ENCODE measurements around the gene FRMD4A. TPM values are rescaled to one million over a fixed set of nuclear protein-coding genes. Genes with fewer than 3 reads are reported as not detected.

FRMD4A gene
- total and polyA plus RNA-seq, 5 donors from 2014 or later, result 0.34 to 2.4 (median 0.54) TPM

DNA sequence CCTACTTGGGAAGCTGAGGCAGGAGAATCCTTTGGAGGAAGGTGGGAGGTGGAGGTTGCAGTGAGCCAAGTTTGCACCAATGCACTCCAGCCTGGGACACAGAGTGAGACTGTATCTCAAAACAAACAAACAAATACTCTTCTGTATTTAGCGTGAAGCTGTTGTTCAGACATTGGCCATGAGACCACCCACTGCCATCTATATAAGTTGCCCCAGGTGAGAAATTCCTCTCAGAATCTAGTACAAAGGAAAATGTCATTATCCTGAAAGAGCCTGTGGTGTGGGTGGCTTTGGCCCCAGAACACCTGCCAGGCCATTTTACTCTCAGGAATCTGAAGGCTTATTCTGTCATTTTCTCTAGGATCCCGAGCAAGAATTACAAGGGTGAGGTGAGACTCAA is 4.0 kb upstream of the FRMD4A start:
- ATAC-seq (ENCODE audit: low read depth in 2 of 2) (no peak), DNase-seq (no peak)
- H3K4me1 ChIP-seq (ENCODE audit: control insufficient read depth, insufficient read depth, low read length, poor library complexity, severe bottlenecking), result no peaks in the 10 kb centered on the region
- no peaks in the 10 kb centered on the region for H3K36me3 Mint-ChIP-seq
- H3K36me3 ChIP-seq (ENCODE audit: control insufficient read depth, insufficient read depth, low read length), result no peaks in the 10 kb centered on the region
- no peak overlapping the region for H3K4me3 Mint-ChIP-seq
- H3K27me3 ChIP-seq (ENCODE audit: control insufficient read depth, insufficient read depth, low read length), result peaks cover 5% of the 10 kb centered on the region
- no peaks in the 10 kb centered on the region for H3K9me3 ChIP-seq (ENCODE audit: control insufficient read depth in 2 of 2, low read length in 2 of 2)
- peaks cover 0 to 4% (median 0%) of the 10 kb centered on the region in 7 donors for H3K9me3 Mint-ChIP-seq
- H3K27ac Mint-ChIP-seq, result no peak overlapping the region
- peaks cover 0 to 3% (median 0%) of the 10 kb centered on the region in 4 donors for H3K4me1 Mint-ChIP-seq
- H3K27ac ChIP-seq (ENCODE audit: insufficient read depth, low read length, poor library complexity, severe bottlenecking), result no peak overlapping the region
- no peak overlapping the region for H3K4me3 ChIP-seq (ENCODE audit: low read depth, low read length)
- peaks cover 45% of the 10 kb centered on the region for H3K27me3 Mint-ChIP-seq

DNA sequence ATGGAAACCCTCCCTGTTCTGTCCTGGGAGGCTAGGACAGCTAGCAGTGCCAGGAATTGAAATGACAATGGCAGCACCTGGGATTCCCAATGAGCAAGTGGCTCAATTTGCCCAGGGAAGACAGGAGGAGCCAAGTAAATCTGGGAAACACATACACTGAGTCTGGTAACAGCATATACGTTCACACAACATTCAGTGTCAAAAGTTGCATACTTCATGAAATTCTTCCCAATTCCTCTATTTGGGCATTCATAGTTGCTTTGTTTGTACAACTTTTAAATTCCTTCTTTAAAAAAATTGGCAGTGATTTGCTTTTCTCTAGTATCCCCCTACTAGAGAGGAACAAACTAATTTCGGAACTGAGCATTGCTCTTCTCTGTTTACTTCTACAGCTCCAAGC is 2.9 kb upstream of the FRMD4A start:
- no peak overlapping the region for H3K27ac ChIP-seq (ENCODE audit: insufficient read depth, low read length, poor library complexity, severe bottlenecking)
- Mint-ChIP-seq H3K36me3 (no peaks in the 10 kb centered on the region), H3K4me1 (peaks cover 0 to 3% (median 0%) of the 10 kb centered on the region in 4 donors), H3K4me3 (no peak overlapping the region), H3K27me3 (peaks cover 43% of the 10 kb centered on the region), H3K9me3 (peaks cover 0 to 4% (median 0%) of the 10 kb centered on the region in 7 donors), H3K27ac (no peak overlapping the region)
- no peak overlapping the region for H3K4me3 ChIP-seq (ENCODE audit: low read depth, low read length)
- no peaks in the 10 kb centered on the region for H3K36me3 ChIP-seq (ENCODE audit: control insufficient read depth, insufficient read depth, low read length)
- no peak for DNase-seq
- ATAC-seq (ENCODE audit: low read depth in 2 of 2), result no peak
- peaks cover 5% of the 10 kb centered on the region for H3K27me3 ChIP-seq (ENCODE audit: control insufficient read depth, insufficient read depth, low read length)
- no peaks in the 10 kb centered on the region for H3K9me3 ChIP-seq (ENCODE audit: control insufficient read depth in 2 of 2, low read length in 2 of 2)
- no peaks in the 10 kb centered on the region for H3K4me1 ChIP-seq (ENCODE audit: control insufficient read depth, insufficient read depth, low read length, poor library complexity, severe bottlenecking)

DNA sequence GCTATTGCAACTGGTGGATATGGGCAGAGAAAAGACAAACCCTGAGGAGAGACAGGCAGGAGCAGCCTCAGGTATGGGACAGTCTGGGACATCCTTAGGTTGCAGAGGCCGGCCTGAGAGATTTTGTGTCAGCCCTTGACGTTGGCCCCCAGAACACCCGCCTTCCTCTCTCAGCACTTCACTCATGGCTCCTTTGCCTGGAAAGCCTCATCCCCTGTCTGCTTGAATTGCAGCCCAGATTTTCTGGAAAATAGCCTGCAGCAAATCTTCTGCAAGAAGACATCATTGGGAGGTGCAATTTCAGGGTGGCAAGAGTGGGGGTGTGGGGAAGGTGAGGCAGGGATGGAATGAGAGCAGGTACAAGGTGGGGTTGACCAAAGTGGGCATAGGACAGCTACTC is 2.2 kb upstream of the FRMD4A start:
- Mint-ChIP-seq H3K27me3 (peaks cover 48% of the 10 kb centered on the region), H3K27ac (no peak overlapping the region), H3K4me3 (no peak overlapping the region), H3K9me3 (peaks cover 0 to 4% (median 0%) of the 10 kb centered on the region in 7 donors), H3K36me3 (no peaks in the 10 kb centered on the region), H3K4me1 (peaks cover 0 to 3% (median 0%) of the 10 kb centered on the region in 4 donors)
- no peak for ATAC-seq (ENCODE audit: low read depth in 2 of 2)
- DNase-seq, result no peak
- Histone ChIP-seq H3K4me1 (ENCODE audit: control insufficient read depth, insufficient read depth, low read length, poor library complexity, severe bottlenecking) (no peaks in the 10 kb centered on the region), H3K4me3 (ENCODE audit: low read depth, low read length) (no peak overlapping the region), H3K9me3 (ENCODE audit: control insufficient read depth in 2 of 2, low read length in 2 of 2) (no peaks in the 10 kb centered on the region), H3K27ac (ENCODE audit: insufficient read depth, low read length, poor library complexity, severe bottlenecking) (no peak overlapping the region), H3K36me3 (ENCODE audit: control insufficient read depth, insufficient read depth, low read length) (no peaks in the 10 kb centered on the region), H3K27me3 (ENCODE audit: control insufficient read depth, insufficient read depth, low read length) (peaks cover 5% of the 10 kb centered on the region)

DNA sequence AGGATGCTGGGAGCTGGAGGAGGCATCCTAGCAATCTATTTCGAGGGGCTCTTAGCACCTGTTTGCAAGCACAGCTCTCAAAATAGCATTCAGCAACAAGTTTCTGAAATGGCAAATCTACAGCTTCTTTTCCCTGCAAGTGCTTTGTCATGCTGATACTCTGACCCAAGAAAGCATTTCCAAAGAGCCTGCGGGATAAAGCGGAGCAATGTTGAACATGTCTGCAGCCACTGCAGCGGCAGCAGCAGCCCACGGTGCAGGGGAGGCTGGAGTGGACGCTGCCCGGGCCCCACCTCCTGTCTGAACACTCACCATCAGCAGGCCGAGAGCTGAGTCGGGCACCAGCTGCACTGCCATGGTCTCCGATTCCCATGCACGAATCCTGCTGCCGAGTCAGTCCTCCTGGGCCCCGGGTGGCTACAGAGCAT is 964 bp downstream of the FRMD4A start:
- Mint-ChIP-seq H3K27ac (no peak overlapping the region), H3K36me3 (no peaks in the 10 kb centered on the region), H3K4me3 (no peak overlapping the region), H3K27me3 (peaks cover 45% of the 10 kb centered on the region), H3K4me1 (peaks cover 0 to 4% (median 0%) of the 10 kb centered on the region in 4 donors), H3K9me3 (peaks cover 0 to 3% (median 0%) of the 10 kb centered on the region in 7 donors)
- Histone ChIP-seq H3K4me1 (ENCODE audit: control insufficient read depth, insufficient read depth, low read length, poor library complexity, severe bottlenecking) (no peaks in the 10 kb centered on the region), H3K4me3 (ENCODE audit: low read depth, low read length) (no peak overlapping the region), H3K36me3 (ENCODE audit: control insufficient read depth, insufficient read depth, low read length) (no peaks in the 10 kb centered on the region), H3K9me3 (ENCODE audit: control insufficient read depth in 2 of 2, low read length in 2 of 2) (no peaks in the 10 kb centered on the region), H3K27me3 (ENCODE audit: control insufficient read depth, insufficient read depth, low read length) (peaks cover 8% of the 10 kb centered on the region), H3K27ac (ENCODE audit: insufficient read depth, low read length, poor library complexity, severe bottlenecking) (no peak overlapping the region)
- no peak for DNase-seq
- ATAC-seq (ENCODE audit: low read depth in 2 of 2), result no peak

DNA sequence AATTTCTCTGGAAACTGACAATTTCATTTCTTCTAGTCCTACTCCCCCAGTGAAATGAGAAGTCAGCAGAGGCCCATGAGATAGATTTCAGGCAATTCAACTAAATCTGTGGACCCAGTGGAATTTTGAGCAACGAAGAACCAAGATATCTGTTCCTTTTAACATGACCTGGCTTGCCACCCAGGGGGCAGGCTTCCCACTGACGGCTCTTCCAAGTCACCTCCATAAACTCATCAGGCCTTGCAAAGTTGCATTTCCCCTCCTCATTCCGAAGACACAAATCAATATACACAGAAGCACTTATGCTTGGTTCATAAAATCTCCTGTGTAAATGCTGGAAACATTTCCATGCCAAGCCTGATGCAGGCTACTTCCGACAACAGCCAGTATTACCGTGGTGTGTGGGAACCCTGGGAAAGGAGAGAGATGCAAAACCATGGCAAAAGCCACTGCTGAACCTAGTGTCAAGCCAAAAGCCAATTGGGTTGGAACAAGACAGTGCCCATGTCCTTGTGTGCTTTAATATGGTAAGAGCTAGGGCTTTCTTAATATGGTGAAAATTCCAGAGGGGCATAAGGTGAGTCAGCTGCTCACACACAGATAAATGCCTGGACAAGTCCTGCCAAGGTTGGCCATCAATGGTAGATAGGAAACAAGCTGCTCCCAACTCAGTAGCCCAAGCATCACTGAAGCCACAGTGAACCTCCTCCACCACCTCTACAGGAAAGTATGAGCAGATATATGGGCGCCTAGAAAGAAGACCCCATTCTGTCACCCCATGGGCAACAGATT is 1.6 kb downstream of the FRMD4A start:
- peaks cover 0 to 3% (median 0%) of the 10 kb centered on the region in 7 donors for H3K9me3 Mint-ChIP-seq
- peaks cover 0 to 4% (median 0%) of the 10 kb centered on the region in 4 donors for H3K4me1 Mint-ChIP-seq

DNA sequence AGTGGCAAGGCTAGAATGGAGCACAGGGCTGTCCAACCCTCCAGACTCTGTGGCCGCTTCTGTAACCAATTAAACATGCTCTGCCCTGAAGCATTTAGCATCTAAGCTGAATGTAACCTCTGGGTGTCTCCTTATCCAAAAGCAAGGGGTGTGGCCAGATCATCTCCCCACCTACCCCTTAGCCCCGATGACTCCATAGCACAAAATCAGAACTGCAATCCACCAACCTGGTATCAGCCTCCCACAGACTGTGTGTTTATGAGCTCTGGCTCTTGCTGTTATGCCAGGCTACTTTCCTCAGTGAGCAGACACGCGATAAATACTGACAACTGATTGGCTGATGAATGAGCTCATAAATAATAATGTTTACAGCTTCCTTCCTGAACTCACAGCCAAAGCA is 3.2 kb downstream of the FRMD4A start:
- no peak overlapping the region for H3K27ac Mint-ChIP-seq
- H3K27me3 Mint-ChIP-seq, result peaks cover 24% of the 10 kb centered on the region
- no peak for ATAC-seq (ENCODE audit: low read depth in 2 of 2)
- Histone ChIP-seq H3K27me3 (ENCODE audit: control insufficient read depth, insufficient read depth, low read length) (peaks cover 4% of the 10 kb centered on the region), H3K4me1 (ENCODE audit: control insufficient read depth, insufficient read depth, low read length, poor library complexity, severe bottlenecking) (no peaks in the 10 kb centered on the region), H3K27ac (ENCODE audit: insufficient read depth, low read length, poor library complexity, severe bottlenecking) (no peak overlapping the region), H3K36me3 (ENCODE audit: control insufficient read depth, insufficient read depth, low read length) (no peaks in the 10 kb centered on the region), H3K9me3 (ENCODE audit: control insufficient read depth in 2 of 2, low read length in 2 of 2) (no peaks in the 10 kb centered on the region), H3K4me3 (ENCODE audit: low read depth, low read length) (no peak overlapping the region)
- peaks cover 0 to 4% (median 0%) of the 10 kb centered on the region in 4 donors for H3K4me1 Mint-ChIP-seq
- no peaks in the 10 kb centered on the region for H3K36me3 Mint-ChIP-seq
- no peak for DNase-seq
- no peak overlapping the region for H3K4me3 Mint-ChIP-seq
- H3K9me3 Mint-ChIP-seq, result peaks cover 0 to 3% (median 0%) of the 10 kb centered on the region in 7 donors

More for the DNA sequence above, 1.6 kb downstream of the FRMD4A start:
- Histone ChIP-seq H3K27ac (ENCODE audit: insufficient read depth, low read length, poor library complexity, severe bottlenecking) (no peak overlapping the region), H3K27me3 (ENCODE audit: control insufficient read depth, insufficient read depth, low read length) (peaks cover 6% of the 10 kb centered on the region), H3K4me3 (ENCODE audit: low read depth, low read length) (no peak overlapping the region), H3K36me3 (ENCODE audit: control insufficient read depth, insufficient read depth, low read length) (no peaks in the 10 kb centered on the region), H3K4me1 (ENCODE audit: control insufficient read depth, insufficient read depth, low read length, poor library complexity, severe bottlenecking) (no peaks in the 10 kb centered on the region), H3K9me3 (ENCODE audit: control insufficient read depth in 2 of 2, low read length in 2 of 2) (no peaks in the 10 kb centered on the region)
- ATAC-seq (ENCODE audit: low read depth in 2 of 2) (no peak), DNase-seq (no peak)
- peaks cover 38% of the 10 kb centered on the region for H3K27me3 Mint-ChIP-seq
- no peak overlapping the region for H3K27ac Mint-ChIP-seq
- H3K36me3 Mint-ChIP-seq, result no peaks in the 10 kb centered on the region
- H3K4me3 Mint-ChIP-seq, result no peak overlapping the region

DNA sequence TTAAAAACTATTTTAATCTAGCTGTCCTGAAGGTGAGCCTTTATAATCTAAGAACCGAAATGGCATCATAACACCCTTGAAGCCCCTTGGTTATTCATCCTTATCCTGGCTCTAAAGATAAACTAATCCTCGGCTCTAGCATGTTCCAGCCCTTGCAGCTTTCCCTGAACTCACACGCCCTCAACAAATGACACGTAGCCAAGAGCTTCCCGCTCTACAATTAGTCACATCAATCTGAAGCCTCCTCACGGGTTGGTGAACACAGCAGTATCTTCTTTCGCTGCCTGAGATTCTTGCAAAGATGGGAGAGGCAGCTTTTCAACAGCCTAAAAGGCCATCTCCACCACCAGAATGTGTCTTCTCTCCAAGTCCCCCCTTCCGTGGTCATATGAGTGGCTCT is 4.1 kb downstream of the FRMD4A start:
- peaks cover 0 to 3% (median 0%) of the 10 kb centered on the region in 7 donors for H3K9me3 Mint-ChIP-seq
- peaks cover 20% of the 10 kb centered on the region for H3K27me3 Mint-ChIP-seq
- DNase-seq, result no peak
- Histone ChIP-seq H3K27me3 (ENCODE audit: control insufficient read depth, insufficient read depth, low read length) (peaks cover 4% of the 10 kb centered on the region), H3K9me3 (ENCODE audit: control insufficient read depth in 2 of 2, low read length in 2 of 2) (no peaks in the 10 kb centered on the region), H3K36me3 (ENCODE audit: control insufficient read depth, insufficient read depth, low read length) (no peaks in the 10 kb centered on the region), H3K27ac (ENCODE audit: insufficient read depth, low read length, poor library complexity, severe bottlenecking) (no peak overlapping the region), H3K4me3 (ENCODE audit: low read depth, low read length) (no peak overlapping the region), H3K4me1 (ENCODE audit: control insufficient read depth, insufficient read depth, low read length, poor library complexity, severe bottlenecking) (no peaks in the 10 kb centered on the region)
- H3K27ac Mint-ChIP-seq, result no peak overlapping the region
- peaks cover 0 to 4% (median 0%) of the 10 kb centered on the region in 4 donors for H3K4me1 Mint-ChIP-seq
- no peak for ATAC-seq (ENCODE audit: low read depth in 2 of 2)
- no peaks in the 10 kb centered on the region for H3K36me3 Mint-ChIP-seq
- H3K4me3 Mint-ChIP-seq, result no peak overlapping the region
